RKO (cell line): ENCODE data around the gene ALG11.

Source experiments
- DNase-seq: peaks from one replicate; pipeline ENCODE4 v3.0.0-alpha.2; 2016; ENCODE audit warnings: low spot score

The ALG11 gene

GRCh38 chr13:51997641-51998330, 14.4 kb upstream of the ALG11 start:
- DNase-seq = no peak

DNA sequence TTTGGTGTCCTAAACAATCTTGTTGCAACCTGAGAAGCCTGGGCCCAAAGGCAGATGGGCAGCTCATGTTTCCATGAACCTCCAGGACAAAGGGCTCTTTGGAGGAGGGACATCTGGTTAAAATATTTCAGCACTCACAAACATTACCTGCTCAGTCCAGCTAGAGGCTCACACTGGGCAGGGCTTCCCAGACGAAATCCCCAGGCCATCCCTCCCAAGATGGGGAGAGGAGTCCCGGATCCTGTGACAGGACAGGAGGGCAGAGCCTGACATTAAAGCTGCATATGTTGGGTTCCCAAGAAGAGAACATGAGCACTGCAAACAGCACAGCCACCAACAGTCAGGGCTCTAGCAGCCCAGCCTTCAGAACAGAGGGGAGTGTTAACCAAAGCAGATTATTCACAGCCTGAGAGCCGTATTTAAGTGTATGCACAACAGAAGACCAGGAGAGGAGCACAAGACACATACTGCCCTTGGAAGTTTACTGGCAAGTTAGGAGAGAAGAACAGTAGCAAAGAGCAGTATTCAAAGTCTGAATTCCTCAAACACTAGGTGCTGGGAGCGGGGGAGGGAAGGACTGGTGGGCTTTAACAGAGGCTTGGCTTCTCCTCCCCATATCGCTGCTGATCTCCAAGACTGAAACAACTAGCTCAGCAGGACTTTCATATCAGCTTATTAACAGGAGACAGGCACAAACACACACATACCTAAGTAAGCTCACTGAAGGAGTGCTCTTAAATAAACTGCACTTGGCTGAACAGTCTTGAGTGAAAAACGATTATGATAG, 13.3 kb upstream of the ALG11 start:
- no peak for DNase-seq

DNA sequence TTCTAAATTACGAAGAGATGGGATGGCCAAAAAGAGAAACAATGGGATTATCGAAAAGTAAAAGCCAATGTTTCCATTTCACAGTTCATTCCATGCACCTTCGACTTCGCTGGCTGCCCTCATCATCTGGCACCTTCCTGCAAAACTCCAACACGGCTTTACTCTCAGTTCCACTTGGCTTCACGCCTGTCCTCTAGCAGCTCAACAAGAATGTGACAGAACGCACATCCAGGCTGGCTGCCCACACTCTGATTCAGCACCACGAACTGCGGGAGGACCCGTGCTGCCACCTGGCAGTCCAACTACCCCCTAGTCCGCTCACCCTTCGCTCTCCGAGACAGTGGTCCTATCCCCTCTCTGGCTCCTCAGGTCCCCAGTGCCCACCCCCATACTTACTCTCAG, 12.7 kb upstream of the ALG11 start:
- DNase-seq = no peak

- no peak for DNase-seq
Observed at GRCh38 chr13:51999921-52000320, 12.3 kb upstream of the ALG11 start.

DNA sequence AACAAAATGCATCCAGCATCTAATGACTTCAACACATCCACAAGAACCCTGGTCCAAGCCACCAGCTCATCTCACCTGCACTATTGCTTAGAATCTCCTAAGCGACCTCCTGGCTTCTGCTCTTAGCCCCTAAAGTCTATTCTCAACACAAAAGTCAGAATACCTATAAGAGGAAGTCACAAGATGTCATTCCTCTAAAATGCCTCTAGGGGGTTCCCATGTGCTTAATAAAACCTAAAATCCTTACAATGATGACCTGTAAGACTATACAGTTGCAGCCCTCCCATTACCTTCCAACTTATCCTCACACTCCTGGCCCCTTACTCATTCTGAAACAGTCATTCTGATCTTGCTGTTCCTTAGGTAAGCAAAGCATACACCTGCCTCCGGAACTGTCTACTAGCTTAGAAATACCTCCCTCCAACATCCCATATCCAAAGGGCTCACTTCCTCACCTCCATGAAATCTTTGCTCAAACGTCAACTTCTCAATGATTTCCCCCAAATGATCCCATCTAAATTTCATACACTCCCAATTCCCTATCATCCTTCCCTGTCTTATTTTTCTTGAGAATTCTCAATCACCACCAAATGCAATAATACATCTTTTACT, 11.0 kb upstream of the ALG11 start:
- DNase-seq = peak; percentile 80

- DNase-seq = no peak
Observed at GRCh38 chr13:52002361-52002760, 9.8 kb upstream of the ALG11 start.

GRCh38 chr13:52003541-52003940, 8.7 kb upstream of the ALG11 start:
- DNase-seq = no peak

DNA sequence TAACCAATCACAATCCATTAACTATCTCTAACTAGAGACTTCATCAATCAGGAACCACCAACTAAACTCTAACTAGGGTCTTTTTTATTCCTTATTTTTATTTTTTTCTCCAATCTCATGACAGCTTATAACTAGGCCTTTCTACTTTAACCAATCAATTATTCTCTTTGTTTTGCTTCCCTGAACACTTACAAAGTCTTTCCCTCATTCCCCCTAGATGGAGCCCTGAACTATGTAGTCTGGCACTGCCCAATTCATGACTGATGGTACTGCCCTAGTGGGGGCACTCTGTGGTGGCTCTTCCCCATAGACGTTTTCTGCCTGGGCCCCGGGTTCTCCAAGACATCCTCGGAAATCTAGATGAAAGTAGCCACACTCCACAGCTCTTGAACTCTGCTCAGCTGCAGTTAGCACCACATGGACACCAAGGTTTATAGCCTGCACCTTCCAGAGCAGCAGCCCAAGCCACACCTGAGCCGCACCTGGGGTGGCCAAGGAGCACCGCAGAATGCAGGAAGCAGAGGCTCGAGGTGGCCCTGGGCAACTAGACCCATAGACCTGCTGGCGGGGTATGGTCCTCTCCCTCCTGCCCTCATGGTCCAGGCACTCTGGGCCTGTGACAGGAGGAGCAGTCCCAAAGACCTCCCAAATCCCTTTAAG, 7.6 kb upstream of the ALG11 start:
- no peak for DNase-seq

DNA sequence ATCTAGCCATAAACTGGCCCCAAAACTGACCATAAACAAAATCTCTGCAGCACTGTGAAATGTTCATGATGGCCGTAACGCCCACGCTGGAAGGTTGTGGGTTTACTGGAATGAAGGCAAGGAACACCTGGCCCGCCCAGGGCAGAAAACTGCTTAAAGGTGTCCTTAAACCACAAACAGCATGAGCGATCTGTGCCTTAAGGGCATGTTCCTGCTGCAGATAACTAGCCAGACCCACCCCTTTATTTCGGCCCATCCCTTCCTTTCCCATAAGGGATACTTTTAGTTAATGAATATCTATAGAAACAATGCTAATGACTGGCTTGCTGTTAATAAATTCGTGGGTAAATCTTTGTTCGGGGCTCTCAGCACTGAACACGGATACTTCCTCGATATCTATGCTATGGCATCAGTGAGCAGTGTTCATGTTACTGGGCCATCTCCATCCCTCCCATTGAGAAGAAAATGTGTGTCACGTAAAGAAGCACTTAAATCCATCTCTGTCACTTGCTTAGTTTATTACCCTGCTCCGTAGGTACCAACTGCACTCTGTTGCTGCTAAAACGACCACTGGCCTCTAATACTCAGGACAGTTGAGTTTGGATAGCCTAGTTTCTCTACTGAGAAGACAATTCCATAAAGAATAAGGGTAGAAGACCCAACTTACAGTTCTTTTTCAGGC, 6.2 kb upstream of the ALG11 start:
- no peak for DNase-seq

DNA sequence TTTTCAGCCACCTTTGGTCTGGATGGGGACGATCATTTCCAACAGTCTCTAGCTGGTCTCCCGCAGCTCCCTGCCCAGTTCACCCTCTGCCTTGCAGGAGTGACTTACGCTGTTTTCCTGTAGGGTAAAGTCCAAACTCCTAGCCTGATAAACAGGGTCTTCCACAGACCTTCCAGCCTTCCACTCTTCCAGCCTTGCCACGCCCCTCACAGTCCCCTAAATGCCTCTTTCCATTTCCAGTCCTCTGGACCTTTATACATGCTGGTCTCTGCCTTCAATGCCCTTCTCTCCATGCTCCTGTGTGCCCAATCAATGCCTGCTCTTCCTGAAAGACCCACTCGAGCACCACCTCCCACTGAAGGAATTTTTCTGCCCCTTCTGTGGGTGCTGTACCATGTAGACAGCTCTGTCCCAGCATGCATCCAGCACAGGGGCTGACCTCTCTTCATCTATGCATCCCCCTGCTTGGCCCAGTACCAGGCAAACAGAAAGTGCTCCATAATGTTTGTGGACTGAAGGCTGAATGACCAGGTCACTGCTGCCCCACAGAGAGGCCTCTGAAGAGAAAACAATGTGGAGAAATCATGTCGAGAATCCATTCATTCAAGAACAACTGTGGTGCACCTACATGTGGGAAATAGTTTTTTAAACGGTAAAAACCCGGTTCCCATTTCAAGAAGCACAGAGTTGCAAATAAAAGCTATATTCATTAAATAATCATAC, 5.5 kb upstream of the ALG11 start:
- DNase-seq = no peak

DNA sequence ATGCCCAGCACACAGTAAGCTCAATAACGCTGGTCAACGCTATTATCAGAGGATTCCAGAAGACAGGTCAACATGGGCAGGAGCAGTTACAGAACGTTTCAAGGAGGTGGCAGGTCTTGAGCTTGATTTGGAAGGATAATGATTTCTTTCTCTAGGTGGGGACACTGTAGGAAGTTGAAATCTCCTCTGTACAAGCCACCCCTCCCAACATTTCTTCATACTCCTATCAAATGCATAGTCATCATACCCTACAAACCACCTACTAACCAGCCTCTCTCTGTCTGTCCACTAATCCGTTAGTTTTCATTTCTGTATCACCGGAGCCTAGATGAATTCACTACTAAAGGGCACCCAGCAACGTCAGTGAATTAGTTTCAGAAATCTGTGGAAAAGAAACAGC, 2.3 kb upstream of the ALG11 start:
- DNase-seq = no peak

- peak; percentile 34 for DNase-seq
Observed at GRCh38 chr13:52010890-52011631, 1.1 kb upstream of the ALG11 start, which contains the start of gene ATP7B. Gene ATP7B, minus strand, starts transcription at chr13:52011450. Its CDS starts 113 bp downstream, at chr13:52011337.

DNA sequence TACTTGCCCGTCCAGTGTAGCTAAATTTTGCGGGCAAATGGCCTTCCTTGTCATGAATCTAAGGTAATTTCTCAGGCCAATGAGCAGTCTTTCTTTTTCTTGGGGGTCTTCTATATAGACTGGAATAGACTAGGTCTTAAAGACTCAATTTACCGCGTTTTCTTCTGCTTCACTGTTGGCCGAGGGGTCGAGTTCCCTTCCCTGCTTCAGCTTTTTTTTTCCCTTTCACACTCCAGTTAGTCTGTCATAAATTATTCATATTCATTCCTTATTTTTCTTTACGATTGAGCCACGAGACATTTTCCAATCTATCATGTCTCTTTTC, 276 bp downstream of the ALG11 start:
- DNase-seq = peak; percentile 23

DNA sequence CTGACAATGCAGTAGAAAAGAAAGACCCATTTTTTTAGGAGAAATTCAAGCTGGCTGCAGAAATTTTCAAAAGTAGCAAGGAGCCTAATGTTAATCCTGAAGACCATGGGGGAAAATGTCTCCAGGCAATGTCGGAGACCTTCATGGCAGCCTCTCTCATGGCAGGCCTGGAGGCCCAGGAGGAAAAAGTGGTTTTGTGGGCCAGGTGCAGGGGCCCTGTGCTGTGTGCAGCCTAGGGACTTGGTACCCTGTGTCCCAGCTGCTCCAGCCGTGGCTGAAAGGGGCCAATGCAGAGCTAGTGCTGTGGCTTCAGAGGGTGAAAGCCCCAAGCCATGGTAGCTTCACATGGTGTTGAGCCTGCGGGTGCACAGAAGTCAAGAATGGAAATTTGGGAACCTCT, 4.1 kb downstream of the ALG11 start:
- no peak for DNase-seq

- no peak for DNase-seq
Observed at GRCh38 chr13:52020191-52020590, 8.0 kb downstream of the ALG11 start.

DNA sequence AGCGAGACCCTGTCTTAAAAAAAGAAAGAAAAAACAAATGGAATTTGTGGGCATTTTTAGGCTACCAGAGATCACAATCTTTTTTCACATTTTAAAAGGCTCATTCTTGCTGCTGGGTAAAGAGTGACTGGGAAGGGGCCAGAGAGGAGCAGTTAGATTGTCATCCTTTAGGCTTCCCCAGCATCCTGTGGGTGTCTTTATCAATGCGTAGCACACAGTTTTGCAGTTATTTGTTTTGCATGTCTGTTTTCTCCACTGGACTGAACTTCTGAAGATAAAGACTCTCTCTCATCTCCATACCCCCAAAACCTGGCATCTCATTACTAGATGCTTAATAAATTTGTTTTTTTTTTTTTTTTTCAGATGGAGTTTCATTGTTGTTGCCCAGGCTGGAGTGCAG, 10.2 kb downstream of the ALG11 start:
- DNase-seq = no peak

- no peak for DNase-seq
Observed at GRCh38 chr13:52024481-52024880, 12.3 kb downstream of the ALG11 start, which contains the start of gene UTP14C. Gene UTP14C, plus strand, starts transcription at chr13:52024691. Its CDS starts 4,114 bp downstream, at chr13:52028805.

DNA sequence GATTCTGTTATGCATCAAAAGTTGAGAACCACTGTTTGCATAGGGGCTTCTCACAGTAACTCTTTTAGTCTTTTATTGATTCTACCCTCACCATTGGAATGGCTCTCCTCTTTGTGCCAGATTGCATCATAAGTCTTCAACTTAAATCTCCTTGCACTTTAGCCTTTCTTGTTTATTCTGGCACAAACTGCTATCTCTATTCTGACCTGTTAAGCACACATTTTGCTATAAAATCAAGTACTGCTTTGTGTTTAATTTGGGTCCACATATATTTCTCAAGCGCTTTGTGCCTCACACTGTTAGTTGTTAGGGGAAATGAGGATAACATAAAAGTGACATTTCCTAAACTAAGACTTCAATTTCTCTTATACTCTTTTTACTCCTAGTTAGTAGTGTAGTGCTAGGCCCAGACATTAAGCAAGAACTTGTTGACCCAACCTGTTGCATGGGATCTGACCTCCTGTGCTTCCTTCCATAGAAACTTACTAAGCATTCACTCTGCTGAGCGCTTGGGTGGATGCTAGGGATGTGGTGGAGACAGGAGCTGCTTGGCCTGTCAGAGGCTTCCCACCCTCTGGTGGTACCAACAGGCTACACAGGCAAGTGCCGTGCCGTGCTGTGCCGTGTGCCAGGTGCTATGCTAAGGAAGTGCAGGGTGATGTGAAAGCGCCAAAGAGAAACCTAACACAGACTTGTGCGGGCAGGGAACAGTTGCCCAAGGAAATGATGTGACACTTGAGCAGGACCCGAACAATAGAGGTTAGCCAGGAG, 13.5 kb downstream of the ALG11 start:
- no peak for DNase-seq

- DNase-seq = no peak
Observed at GRCh38 chr13:52026246-52026626, 14.0 kb downstream of the ALG11 start.

DNA sequence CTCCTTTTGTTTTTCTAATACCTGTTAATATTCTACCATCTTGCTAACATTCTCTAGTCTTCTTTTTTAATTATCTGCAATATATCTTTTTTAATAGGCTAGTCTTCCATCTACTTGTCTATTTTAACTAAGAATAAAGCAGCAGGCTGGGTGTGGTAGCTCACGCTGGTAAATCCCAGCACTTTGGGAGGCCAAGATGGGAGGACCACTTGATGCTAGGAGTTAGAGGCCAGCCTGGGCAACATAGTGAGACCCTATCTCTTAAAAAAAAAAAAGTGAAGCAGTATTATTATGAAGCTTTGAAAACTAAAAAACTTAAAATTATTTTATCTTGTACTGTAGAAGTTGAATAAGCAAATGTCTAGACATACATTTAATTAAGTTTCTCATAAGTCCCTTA, 15.6 kb downstream of the ALG11 start:
- DNase-seq = no peak
